HCT116 (cell line): Measurements from ENCODE around the gene BDH1. TPM values are rescaled to one million over a fixed set of nuclear protein-coding genes. Genes with fewer than 3 reads are reported as not detected.

Experiments
- ATAC-seq: fragments of 200-7000 bp; cut with Tn5 transposase; 2 replicates; pipeline ENCODE4 v1.9.1; 2020; ENCODE audit warnings: mild to moderate bottlenecking, moderate library complexity
- BruUV-seq: library from RNA; stranded (reverse); fragments of 400-500 nt; replicated peaks from 2 replicates; lab custom pipeline; 2021; lab: Mats Ljungman, UMichigan
- CTCF ChIA-PET: fragments of 300-600 bp; sonication (Branson Sonifier 250); formaldehyde crosslinking; loops from one replicate; lab custom pipeline; 2021; ENCODE audit warnings: antibody characterized with exemption; lab: Charles Lee
- POLR2A ChIA-PET: fragments of 300-600, 350-600 bp; sonication (Branson Sonifier 250); formaldehyde crosslinking; loops from one replicate; lab custom pipeline; 2021; ENCODE audit warnings: antibody characterized with exemption; lab: Charles Lee
- RAD21 ChIA-PET, 2 experiments: fragments of 300-600 bp; sonication (Branson Sonifier 250); formaldehyde crosslinking; loops; one replicate each; lab custom pipeline; 2023; ENCODE audit warnings: low total read pairs in 2 of 2; ENCODE audit not compliant: uncharacterized antibody in 2 of 2, unreplicated experiment in 2 of 2, low non-redundant PET in 1 of 2; lab: Charles Lee
- DNase-seq: peaks from one replicate; pipeline ENCODE4 v3.0.0-alpha.2; 2010; ENCODE audit warnings: low read depth, low spot score
- H2AFZ ChIP-seq: fragments of 200-600 bp; shearing (Covaris generic), sonication (generic); 2 replicates; pipeline ENCODE4 v1.6.1; 2017; ENCODE audit warnings: low read depth, mixed run types, mixed read lengths, antibody characterized with exemption, low read length; ENCODE audit not compliant: poor library complexity, severe bottlenecking
- H3K27ac ChIP-seq: 2 replicates; pipeline ENCODE4 v1.5.1; 2012; ENCODE audit warnings: low read depth, low read length
- H3K27me3 ChIP-seq: fragments of 200-600 bp; sonication (generic); 2 replicates; pipeline ENCODE4 v1.6.1; 2016; ENCODE audit warnings: mixed run types, low read length, mixed read lengths; ENCODE audit not compliant: insufficient read depth
- H3K36me3 ChIP-seq, 2 experiments: fragments of 200-500 bp in 1 of 2; fragments of 200-600 bp in 1 of 2; sonication (Bioruptor generic) in 1 of 2; sonication (generic) in 1 of 2; 2 replicates each; pipeline versions ENCODE4 v1.5.1 to v1.6.1; 2014 to 2016; ENCODE audit warnings: low read length in 2 of 2, inconsistent platforms in 1 of 2, mixed read lengths in 1 of 2, mixed run types in 1 of 2; ENCODE audit not compliant: insufficient read depth in 2 of 2, control insufficient read depth in 1 of 2
- H3K4me1 ChIP-seq, 2 experiments: fragments of 200-600 bp in 1 of 2; sonication (generic) in 1 of 2; 2 replicates each; pipeline versions ENCODE4 v1.5.1 to v1.6.1; 2012 to 2017; ENCODE audit warnings: low read length in 2 of 2, inconsistent platforms in 1 of 2, mild to moderate bottlenecking in 1 of 2, mixed read lengths in 1 of 2, mixed run types in 1 of 2, moderate library complexity in 1 of 2; ENCODE audit not compliant: insufficient read depth in 2 of 2, control insufficient read depth in 1 of 2
- H3K4me2 ChIP-seq: fragments of 200-600 bp; sonication (generic); 2 replicates; pipeline ENCODE4 v1.6.1; 2017; ENCODE audit warnings: mixed run types, low read length, mixed read lengths
- H3K4me3 ChIP-seq, 2 experiments: fragments of 200-600 bp in 1 of 2; sonication (generic) in 1 of 2; replicated peaks in 1 of 2; 2 replicates each; pipeline ENCODE4 v1.5.1; 2011 to 2016; ENCODE audit warnings: low read length in 2 of 2, control low read depth in 1 of 2, low read depth in 1 of 2, mild to moderate bottlenecking in 1 of 2, mixed read lengths in 1 of 2, mixed run types in 1 of 2
- H3K79me2 ChIP-seq: fragments of 200-600 bp; sonication (generic); 2 replicates; pipeline ENCODE4 v1.6.1; 2017; ENCODE audit warnings: mild to moderate bottlenecking, mixed run types, low read length, moderate library complexity, mixed read lengths; ENCODE audit not compliant: insufficient read depth
- H3K9ac ChIP-seq: fragments of 200-600 bp; sonication (generic); 2 replicates; pipeline ENCODE4 v1.6.1; 2016; ENCODE audit warnings: low read length, mixed read lengths
- H3K9me2 ChIP-seq: fragments of 200-600 bp; sonication (generic), shearing (Covaris generic); 2 replicates; pipeline ENCODE4 v1.6.1; 2017; ENCODE audit warnings: mixed run types, mild to moderate bottlenecking, moderate library complexity; ENCODE audit not compliant: insufficient read depth
- H3K9me3 ChIP-seq, 2 experiments: fragments of 200-500 bp in 1 of 2; fragments of 200-600 bp in 1 of 2; sonication (Bioruptor generic) in 1 of 2; sonication (generic) in 1 of 2; 2 replicates each; pipeline ENCODE4 v1.6.1; 2014 to 2017; ENCODE audit warnings: low read length in 2 of 2, mixed read lengths in 2 of 2, inconsistent platforms in 1 of 2, low read depth in 1 of 2, mild to moderate bottlenecking in 1 of 2, mixed run types in 1 of 2, moderate library complexity in 1 of 2; ENCODE audit not compliant: control insufficient read depth in 1 of 2, insufficient read depth in 1 of 2
- H4K20me1 ChIP-seq: fragments of 200-600 bp; sonication (generic), shearing (Covaris generic); 2 replicates; pipeline ENCODE4 v1.6.1; 2017; ENCODE audit warnings: mixed run types, mild to moderate bottlenecking, moderate library complexity; ENCODE audit not compliant: insufficient read depth
- ATF3 ChIP-seq: IDR thresholded peaks from 2 replicates; pipeline ENCODE4 v1.6.1; 2012
- CEBPB ChIP-seq: IDR thresholded peaks from 2 replicates; pipeline ENCODE4 v1.6.1; 2012; ENCODE audit warnings: low read depth
- CTCF ChIP-seq, 3 experiments: fragments of 200-600 bp in 1 of 3; sonication (generic) in 1 of 3; IDR thresholded peaks in 2 of 3; conservative IDR thresholded peaks in 1 of 3; 2 replicates each; pipeline ENCODE4 v1.5.1; 2012 to 2017; ENCODE audit warnings: low read depth in 2 of 3, low read length in 2 of 3, antibody characterized with exemption in 1 of 3, borderline replicate concordance in 1 of 3, control low read depth in 1 of 3, mild to moderate bottlenecking in 1 of 3, mixed read lengths in 1 of 3, mixed run types in 1 of 3, moderate library complexity in 1 of 3; ENCODE audit not compliant: insufficient read depth in 1 of 3
- ELF1 ChIP-seq: IDR thresholded peaks from 2 replicates; pipeline ENCODE4 v1.6.1; 2012; ENCODE audit warnings: low read depth, borderline replicate concordance
- EZH2 ChIP-seq: fragments of 200-600 bp; sonication (generic); IDR thresholded peaks from 2 replicates; pipeline ENCODE4 v1.6.1; 2017; ENCODE audit warnings: antibody characterized with exemption, mixed run types
- EZH2phosphoT487 ChIP-seq: fragments of 200-600 bp; IDR thresholded peaks from 2 replicates; pipeline ENCODE4 v1.6.1; 2018; ENCODE audit warnings: antibody characterized with exemption, borderline replicate concordance
- FOSL1 ChIP-seq: IDR thresholded peaks from 2 replicates; pipeline ENCODE4 v1.6.1; 2012; ENCODE audit warnings: low read depth
- JUND ChIP-seq: IDR thresholded peaks from 2 replicates; pipeline ENCODE4 v1.6.1; 2012
- MAX ChIP-seq: IDR thresholded peaks from 2 replicates; pipeline ENCODE4 v1.6.1; 2012
- POLR2A ChIP-seq: IDR thresholded peaks from 2 replicates; pipeline ENCODE4 v1.7.0; 2011; ENCODE audit warnings: borderline replicate concordance; ENCODE audit not compliant: insufficient read depth, insufficient read length; ENCODE audit errors: extremely low read depth
- POLR2AphosphoS5 ChIP-seq: IDR thresholded peaks from 2 replicates; pipeline ENCODE4 v1.6.1; 2011; ENCODE audit warnings: mild to moderate bottlenecking, low read depth, low read length, moderate library complexity
- RAD21 ChIP-seq: IDR thresholded peaks from 2 replicates; pipeline ENCODE4 v1.6.1; 2012; ENCODE audit warnings: low read depth, mild to moderate bottlenecking
- REST ChIP-seq: IDR thresholded peaks from 2 replicates; pipeline ENCODE4 v1.6.1; 2012; ENCODE audit warnings: low read depth
- SIN3A ChIP-seq: IDR thresholded peaks from 2 replicates; pipeline ENCODE4 v1.6.1; 2012; ENCODE audit warnings: low read depth
- SP1 ChIP-seq: IDR thresholded peaks from 2 replicates; pipeline ENCODE4 v1.6.1; 2012; ENCODE audit warnings: low read depth
- TCF7L2 ChIP-seq: IDR thresholded peaks from 2 replicates; pipeline ENCODE4 v1.7.0; 2011; ENCODE audit warnings: borderline replicate concordance, inconsistent platforms; ENCODE audit not compliant: insufficient read depth, insufficient read length; ENCODE audit errors: extremely low read depth
- YY1 ChIP-seq: IDR thresholded peaks from 2 replicates; pipeline ENCODE4 v1.6.1; 2011; ENCODE audit warnings: low read length, low read depth, moderate library complexity, mild to moderate bottlenecking; ENCODE audit not compliant: insufficient replicate concordance; ENCODE audit errors: extremely low read depth
- ZBTB33 ChIP-seq: IDR thresholded peaks from 2 replicates; pipeline ENCODE4 v1.6.1; 2011; ENCODE audit warnings: mild to moderate bottlenecking, low read length, moderate library complexity; ENCODE audit not compliant: insufficient replicate concordance; ENCODE audit errors: extremely low read depth
- ZFX ChIP-seq: fragments of 450-650 bp; IDR thresholded peaks from 2 replicates; pipeline ENCODE4 v1.6.1; 2017
- intact Hi-C: fragments of 100-400 bp; cut with micrococcal nuclease; formaldehyde crosslinking; loops from 2 replicates; pipeline ENCODE4 v1.10.0; 2022
- total RNA-seq: library from RNA; stranded (reverse); gene quantifications from one replicate; pipeline ENCODE4 v1.2.1, GENCODE V29; 2021; ENCODE audit not compliant: unreplicated experiment

Gene BDH1
- total RNA-seq, 1 experiment from 2014 or later: 26.6 TPM

GRCh38 chr3:197475514-197475913 lies 80.3 kb downstream of the BDH1 start:
- no peak for DNase-seq
- no peak for TF ChIP-seq JUND
- TF ChIP-seq POLR2A: no peak
- no peak for TF ChIP-seq SIN3A
- no peak for TF ChIP-seq POLR2AphosphoS5
- no peak for TF ChIP-seq EZH2
- no peak for TF ChIP-seq MAX
- TF ChIP-seq YY1: no peak
- TF ChIP-seq CTCF (IDR thresholded peaks at IDR 0.05 in 2 of 3, conservative IDR thresholded peaks at IDR 0.05 in 1 of 3; ENCODE audit: borderline replicate concordance in 1 of 3, insufficient read depth in 1 of 3, low read depth in 2 of 3, low read length in 2 of 3): no peak
- no peak for TF ChIP-seq ZFX
- TF ChIP-seq SP1: no peak
- TF ChIP-seq ATF3: no peak
- TF ChIP-seq ELF1: no peak
- TF ChIP-seq EZH2phosphoT487: no peak
- no peak for TF ChIP-seq RAD21
- no peak for TF ChIP-seq REST
- TF ChIP-seq ZBTB33: no peak
- TF ChIP-seq FOSL1: no peak
- TF ChIP-seq CEBPB: no peak
- TF ChIP-seq TCF7L2: no peak
- TF ChIP-seq, all 23 proteins: peak for 0
- POLR2A ChIA-PET: no interaction called here
- no peaks in the 10 kb centered on the region for H3K36me3 ChIP-seq
- no peak overlapping the region for H3K9ac ChIP-seq
- no peak overlapping the region for H3K4me3 ChIP-seq
- CTCF ChIA-PET: no interaction called here
- intact Hi-C loops: no loop called here
- no peaks in the 10 kb centered on the region for H3K9me2 ChIP-seq
- no peak overlapping the region for H3K4me2 ChIP-seq
- no peaks in the 10 kb centered on the region for H3K9me3 ChIP-seq
- no peaks in the 10 kb centered on the region for H3K79me2 ChIP-seq
- ATAC-seq: no peak
- no peak overlapping the region for H2AFZ ChIP-seq
- H4K20me1 ChIP-seq: no peaks in the 10 kb centered on the region
- no peaks in the 10 kb centered on the region for H3K27me3 ChIP-seq
- H3K4me1 ChIP-seq: peaks cover 9 to 27% of the 10 kb centered on the region in 2 experiments
- no peak overlapping the region for H3K27ac ChIP-seq
- RAD21 ChIA-PET: no interaction called here
- no TSS peak for BruUV-seq
